Measurements from ENCODE around the gene MELTF. TPM values are rescaled to one million over a fixed set of nuclear protein-coding genes. Genes with fewer than 3 reads are reported as not detected.

Gene MELTF
- total and polyA plus RNA-seq, 2 of the 13 experiments (the other 11 are each of a cell fraction or from before 2014, with no cell fraction given): 3.2 to 7.5 TPM

- no peak for TF ChIP-seq BRF2 (CRISPR knock-in tag; IDR thresholded peaks at IDR 0.05)
- TF ChIP-seq DMTF1 (CRISPR knock-in tag; IDR thresholded peaks at IDR 0.05): no peak
- peak; percentile 38; the same call in 1 of the 2 replicates for TF ChIP-seq ZNF629 (CRISPR knock-in tag; conservative IDR thresholded peaks at IDR 0.05)
- TF ChIP-seq FOXP1 (IDR thresholded peaks at IDR 0.05): no peak
- peak; percentile 68; the same call in 1 of the 2 replicates for TF ChIP-seq FOXP1 (CRISPR knock-in tag; IDR thresholded peaks at IDR 0.05)
- peak; percentile 41; the same call in 1 of the 2 replicates for TF ChIP-seq NR2C2 (CRISPR knock-in tag; IDR thresholded peaks at IDR 0.05; ENCODE audit: borderline replicate concordance)
- TF ChIP-seq AFF4 (CRISPR knock-in tag; IDR thresholded peaks at IDR 0.05): no peak
- TF ChIP-seq ZNF292 (CRISPR knock-in tag; IDR thresholded peaks at IDR 0.05; ENCODE audit: borderline replicate concordance, low read depth): peak; percentile 58; the same call in 1 of the 2 replicates
- TF ChIP-seq ZNF101 (CRISPR knock-in tag; IDR thresholded peaks at IDR 0.05; ENCODE audit: borderline replicate concordance, low read depth): no peak
- no peak for TF ChIP-seq ZNF558 (CRISPR knock-in tag; IDR thresholded peaks at IDR 0.05; ENCODE audit: borderline replicate concordance)
- TF ChIP-seq FOSL1 (CRISPR knock-in tag; IDR thresholded peaks at IDR 0.05; ENCODE audit: borderline replicate concordance): no peak
- TF ChIP-seq MZF1 (CRISPR knock-in tag; IDR thresholded peaks at IDR 0.05; ENCODE audit: borderline replicate concordance): no peak
- TF ChIP-seq NFATC3 (CRISPR knock-in tag; IDR thresholded peaks at IDR 0.05): no peak
- no peak for TF ChIP-seq ZNF660 (CRISPR knock-in tag; IDR thresholded peaks at IDR 0.05; ENCODE audit: borderline replicate concordance, low read depth)
- TF ChIP-seq ZNF225 (CRISPR knock-in tag; IDR thresholded peaks at IDR 0.05): no peak
- no peak for TF ChIP-seq CBX5 (CRISPR knock-in tag; IDR thresholded peaks at IDR 0.05; ENCODE audit: borderline replicate concordance)
- no peak for TF ChIP-seq PBX3 (CRISPR knock-in tag; IDR thresholded peaks at IDR 0.05; ENCODE audit: borderline replicate concordance)
These were observed 48.0 kb downstream of the MELTF start (continued) for GRCh38 chr3:196981657-196982056.

Data from HepG2 (cell line).